Measurements from ENCODE around the gene DAB2IP.

The DAB2IP gene

GRCh38 chr9:121633736-121634135 lies 17.7 kb upstream of the DAB2IP start:
- H3K9me3 ChIP-seq (ENCODE audit: control insufficient read depth, insufficient read depth, low read depth, low read length) = no peaks in the 10 kb centered on the region
- no peaks in the 10 kb centered on the region for H3K4me1 ChIP-seq (ENCODE audit: control insufficient read depth, insufficient read depth, low read length)
- no peak overlapping the region for H3K27ac ChIP-seq (ENCODE audit: extremely low read depth, low read depth, low read length)
- no peak for TF ChIP-seq CTCF (tag by site-specific recombination; IDR thresholded peaks at IDR 0.05)
- TF ChIP-seq KLF1 (tag by site-specific recombination; IDR thresholded peaks at IDR 0.05) = no peak
- no peak for TF ChIP-seq ZNF133 (tag by site-specific recombination; IDR thresholded peaks at IDR 0.05)
- no peak for TF ChIP-seq MEIS1 (CRISPR knock-in tag; IDR thresholded peaks at IDR 0.05; ENCODE audit: borderline replicate concordance)
- no peak for TF ChIP-seq TCF7L2 (IDR thresholded peaks at IDR 0.05; ENCODE audit: borderline replicate concordance, low read depth, low read length)
- no peak for TF ChIP-seq ZBTB44 (tag by site-specific recombination; IDR thresholded peaks at IDR 0.05)
- no peak for TF ChIP-seq ZNF514 (tag by site-specific recombination; IDR thresholded peaks at IDR 0.05)
- TF ChIP-seq ZBTB11 (tag by site-specific recombination; conservative IDR thresholded peaks at IDR 0.05; ENCODE audit: low read depth) = no peak
- no peak for TF ChIP-seq ZNF776 (tag by site-specific recombination; IDR thresholded peaks at IDR 0.05; ENCODE audit: borderline replicate concordance)
- TF ChIP-seq PRDM4 (tag by site-specific recombination; IDR thresholded peaks at IDR 0.05) = no peak
- TF ChIP-seq ZSCAN16 (tag by site-specific recombination; IDR thresholded peaks at IDR 0.05) = no peak
- no peak for TF ChIP-seq ZNF221 (tag by site-specific recombination; IDR thresholded peaks at IDR 0.05; ENCODE audit: borderline replicate concordance)
- no peak for TF ChIP-seq ZNF707 (tag by site-specific recombination; IDR thresholded peaks at IDR 0.05)
- TF ChIP-seq ZNF248 (tag by site-specific recombination; IDR thresholded peaks at IDR 0.05) = no peak
- TF ChIP-seq ZNF362 (tag by site-specific recombination; IDR thresholded peaks at IDR 0.05) = no peak
- TF ChIP-seq AEBP2 (tag by site-specific recombination; IDR thresholded peaks at IDR 0.05; ENCODE audit: borderline replicate concordance) = no peak
- TF ChIP-seq ZNF629 (tag by site-specific recombination; IDR thresholded peaks at IDR 0.05) = no peak
- ChIA-PET CTCF (interaction anchor here (0.6 to 4.9 kb wide), 7 partner anchors 13 to 1110 kb away, joined by 3 to 19 read pairs (median 3); no protein-coding TSS in a partner anchor), POLR2A (no interaction called here)
- no peak overlapping the region for H3K4me3 ChIP-seq (ENCODE audit: low read depth, low read length)
- no peaks in the 10 kb centered on the region for H3K36me3 ChIP-seq (ENCODE audit: control insufficient read depth in 2 of 2, insufficient read depth in 1 of 2, low read length in 2 of 2)
